Measurements from ENCODE around the gene CD200R1.

DNA sequence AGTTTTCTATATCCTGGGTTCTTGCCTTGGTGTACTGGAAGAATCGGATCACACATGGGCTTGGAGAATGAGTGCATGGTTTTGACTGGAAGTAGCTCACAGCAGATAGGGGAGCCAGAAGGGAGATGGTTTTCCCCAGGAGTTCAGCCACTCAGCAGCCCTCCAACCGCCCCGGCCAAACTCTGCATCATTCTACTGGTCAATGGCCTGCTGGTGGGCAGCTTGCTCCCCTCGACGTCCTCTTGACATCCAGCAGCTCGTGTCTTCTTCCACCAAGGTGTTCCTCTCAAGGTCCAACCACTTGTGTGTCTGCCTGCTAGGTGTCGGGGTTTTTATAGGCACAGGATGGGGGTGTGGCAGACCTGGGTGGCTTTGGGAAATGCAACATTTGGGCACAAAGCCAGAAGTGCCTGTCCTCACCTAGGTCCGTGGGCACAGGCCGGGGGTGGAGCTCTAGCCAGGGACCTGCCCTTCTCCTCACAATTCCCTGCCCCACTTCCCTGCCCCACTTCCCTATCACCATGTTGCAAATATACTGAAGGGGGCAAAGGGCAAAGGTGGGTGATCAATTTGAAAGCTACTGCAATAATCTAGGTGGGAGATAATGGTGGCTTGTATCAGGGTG, 12.9 kb upstream of the CD200R1 start:
- TF ChIP-seq, protein P1, sequence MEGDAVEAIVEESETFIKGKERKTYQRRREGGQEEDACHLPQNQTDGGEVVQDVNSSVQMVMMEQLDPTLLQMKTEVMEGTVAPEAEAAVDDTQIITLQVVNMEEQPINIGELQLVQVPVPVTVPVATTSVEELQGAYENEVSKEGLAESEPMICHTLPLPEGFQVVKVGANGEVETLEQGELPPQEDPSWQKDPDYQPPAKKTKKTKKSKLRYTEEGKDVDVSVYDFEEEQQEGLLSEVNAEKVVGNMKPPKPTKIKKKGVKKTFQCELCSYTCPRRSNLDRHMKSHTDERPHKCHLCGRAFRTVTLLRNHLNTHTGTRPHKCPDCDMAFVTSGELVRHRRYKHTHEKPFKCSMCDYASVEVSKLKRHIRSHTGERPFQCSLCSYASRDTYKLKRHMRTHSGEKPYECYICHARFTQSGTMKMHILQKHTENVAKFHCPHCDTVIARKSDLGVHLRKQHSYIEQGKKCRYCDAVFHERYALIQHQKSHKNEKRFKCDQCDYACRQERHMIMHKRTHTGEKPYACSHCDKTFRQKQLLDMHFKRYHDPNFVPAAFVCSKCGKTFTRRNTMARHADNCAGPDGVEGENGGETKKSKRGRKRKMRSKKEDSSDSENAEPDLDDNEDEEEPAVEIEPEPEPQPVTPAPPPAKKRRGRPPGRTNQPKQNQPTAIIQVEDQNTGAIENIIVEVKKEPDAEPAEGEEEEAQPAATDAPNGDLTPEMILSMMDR (IDR thresholded peaks at IDR 0.05; ENCODE audit: borderline replicate concordance, extremely low read depth, low read length, poor library complexity, severe bottlenecking), result no peak
- TF ChIP-seq EZH2 (IDR thresholded peaks at IDR 0.05; ENCODE audit: borderline replicate concordance, low read depth, low read length, severe bottlenecking), result no peak

Measured in DND-41 (cell line).